Esophagus muscularis mucosa (tissue), 4 donors: Measurements from ENCODE around the gene COPZ1. TPM values are rescaled to one million over a fixed set of nuclear protein-coding genes. Genes with fewer than 3 reads are reported as not detected.

ENCODE experiments used
- DNase-seq: peaks from one replicate; pipeline ENCODE4 v3.0.0-alpha.2; 2017; ENCODE audit errors: extremely low spot score
- H3K27ac ChIP-seq, 4 donors: fragments of 200-600 bp; sonication (generic); replicated peaks in 1 of 4; 1 replicate in 3 of 4; 2 replicates in 1 of 4; pipeline ENCODE4 v1.5.1; 2016 to 2019; ENCODE audit warnings: mild to moderate bottlenecking in 1 of 4
- H3K27me3 ChIP-seq, 4 donors: fragments of 200-600 bp; sonication (generic); one replicate each; pipeline versions ENCODE4 v1.5.1 to v1.6.0; 2016 to 2019
- H3K36me3 ChIP-seq, 4 donors: fragments of 200-600 bp; sonication (generic); one replicate each; pipeline ENCODE4 v1.5.1; 2016 to 2019
- H3K4me1 ChIP-seq, 4 donors: fragments of 200-600 bp; sonication (generic); one replicate each; pipeline ENCODE4 v1.5.1; 2016 to 2019
- H3K4me3 ChIP-seq, 4 donors: fragments of 200-600 bp; sonication (generic); 1 replicate in 2 of 4; 2 replicates in 2 of 4; pipeline ENCODE4 v1.5.1; 2016 to 2019; ENCODE audit warnings: mild to moderate bottlenecking in 4 of 4, moderate library complexity in 1 of 4
- H3K9me3 ChIP-seq, 4 donors: fragments of 200-600 bp; sonication (generic); 1 replicate in 3 of 4; 2 replicates in 1 of 4; pipeline ENCODE4 v1.5.1; 2016 to 2019
- CTCF ChIP-seq, 3 experiments: fragments of 200-600 bp in 2 of 3; fragments of 450-650 bp in 1 of 3; sonication (generic) in 2 of 3; IDR thresholded peaks; one replicate each; pipeline ENCODE4 v1.5.1; 2017 to 2019; ENCODE audit warnings: antibody characterized with exemption in 3 of 3, mild to moderate bottlenecking in 2 of 3, moderate library complexity in 1 of 3
- EP300 ChIP-seq: sonication (generic); formaldehyde crosslinking; IDR thresholded peaks from one replicate; pipeline ENCODE4 v1.6.1; 2017; ENCODE audit warnings: antibody characterized with exemption
- POLR2A ChIP-seq: fragments of 450-650 bp; IDR thresholded peaks from one replicate; pipeline ENCODE4 v1.6.1; 2017; ENCODE audit warnings: antibody characterized with exemption, moderate library complexity, mild to moderate bottlenecking, low read depth
- POLR2AphosphoS5 ChIP-seq, 2 donors: sonication (generic); formaldehyde crosslinking; IDR thresholded peaks; one replicate each; pipeline ENCODE4 v1.6.1; 2017; ENCODE audit warnings: antibody characterized with exemption in 2 of 2
- WGBS: methylation state at CpG from one replicate; pipeline ENCODE4 v1.1.5; 2018; 5-methylcytosine and 5-hydroxymethylcytosine counted together
- intact Hi-C: fragments of 100-400 bp; cut with DNase I; formaldehyde crosslinking; loops from one replicate; pipeline ENCODE4 v1.15.1; 2023
- total RNA-seq, 4 donors: library from RNA; depleted of rRNA; stranded (reverse); fragments of >200 nt; gene quantifications; one replicate each; pipeline versions ENCODE4 v1.1.0 to v1.2.1, GENCODE V29; 2016

Gene COPZ1
- total RNA-seq, 4 donors from 2014 or later, result 41.1 to 61.9 (median 48.5) TPM

DNA sequence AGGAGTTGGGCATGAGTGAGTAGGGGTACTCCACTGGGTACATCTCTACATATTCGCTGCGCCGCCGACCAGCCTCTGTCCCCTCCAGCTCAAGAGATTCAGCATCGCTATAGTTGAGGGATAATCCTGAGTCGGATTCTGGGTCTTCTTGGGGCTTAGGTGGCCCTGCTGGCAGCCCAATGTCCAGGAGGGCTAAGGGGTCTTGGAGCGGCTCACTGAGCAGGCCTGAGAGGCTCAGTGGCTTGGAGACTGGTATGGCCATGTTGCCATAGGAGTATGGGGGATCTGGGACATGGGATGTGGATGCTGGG lies 32.0 kb upstream of the COPZ1 start:
- TF ChIP-seq POLR2AphosphoS5 (IDR thresholded peaks at IDR 0.05) (no peak), POLR2A (no peak), CTCF (IDR thresholded peaks at IDR 0.05) (no peak), EP300 (no peak)
- intact Hi-C loops, result no loop called here
- Histone ChIP-seq H3K4me3 (no peak overlapping the region), H3K36me3 (peaks cover 2 to 16% (median 13%) of the 10 kb centered on the region in 4 donors), H3K27me3 (peaks cover 0 to 12% (median 0%) of the 10 kb centered on the region in 4 donors), H3K27ac (no peak overlapping the region), H3K4me1 (no peaks in the 10 kb centered on the region), H3K9me3 (no peaks in the 10 kb centered on the region)
- 97% methylated on average over 7 of the region's 7 CpGs for WGBS
- DNase-seq, result no peak

DNA sequence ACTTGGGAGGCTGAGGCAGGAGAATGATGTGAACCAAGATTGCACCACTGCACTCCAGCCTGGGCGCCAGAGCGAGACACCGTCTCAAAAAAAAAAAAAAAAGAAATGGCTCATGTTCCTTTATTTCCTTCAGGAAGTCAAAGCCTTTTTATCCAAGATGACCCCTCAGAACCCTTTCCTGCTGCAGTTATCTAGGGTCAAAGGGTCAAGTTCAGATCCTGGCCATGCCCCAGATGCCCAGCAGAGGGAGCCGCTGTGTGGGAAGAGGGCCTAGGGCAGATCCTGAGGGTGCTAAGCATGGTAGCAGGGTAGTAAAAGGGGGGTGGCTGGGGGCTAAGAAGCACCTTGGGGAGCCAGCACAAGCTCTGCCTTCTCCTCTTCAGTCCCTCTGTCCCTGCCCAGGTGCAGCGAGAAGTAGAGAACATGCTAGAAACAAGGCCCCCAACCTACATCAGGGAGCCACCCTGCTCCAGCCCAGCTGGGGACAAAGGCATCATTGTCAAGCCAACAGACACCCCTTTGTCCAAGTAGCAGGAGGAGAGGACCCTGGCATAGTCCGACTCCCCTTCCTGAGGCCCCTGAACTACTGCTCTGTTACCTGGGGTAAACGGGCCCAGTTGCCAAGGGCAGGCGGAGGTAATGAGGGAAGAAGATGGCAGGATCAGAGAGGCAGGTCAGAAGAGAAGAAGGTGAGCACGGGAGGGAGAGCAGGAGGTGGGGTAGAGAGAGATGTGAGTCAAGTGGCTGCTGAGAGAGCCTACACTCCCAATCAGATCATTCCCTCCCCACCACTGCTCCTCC lies 30.6 kb upstream of the COPZ1 start:
- H3K27me3 ChIP-seq, result peaks cover 0 to 27% (median 1%) of the 10 kb centered on the region in 4 donors
- no peaks in the 10 kb centered on the region for H3K9me3 ChIP-seq
- intact Hi-C loops, result loop anchor here (2.0 kb wide), 1 partner anchor 66 kb away; no protein-coding TSS in a partner anchor
- H3K27ac ChIP-seq, result peak overlapping the region in 1 of 4 donors; percentile 4
- H3K36me3 ChIP-seq, result peaks cover 0 to 1% (median 0%) of the 10 kb centered on the region in 4 donors
- TF ChIP-seq CTCF (IDR thresholded peaks at IDR 0.05) (peak; percentile 59 to 77 (median 74)), EP300 (no peak), POLR2AphosphoS5 (IDR thresholded peaks at IDR 0.05) (no peak)
- WGBS, result 69% methylated on average over 9 of the region's 9 CpGs
- no peak for DNase-seq
- no peaks in the 10 kb centered on the region for H3K4me1 ChIP-seq
- no peak overlapping the region for H3K4me3 ChIP-seq

DNA sequence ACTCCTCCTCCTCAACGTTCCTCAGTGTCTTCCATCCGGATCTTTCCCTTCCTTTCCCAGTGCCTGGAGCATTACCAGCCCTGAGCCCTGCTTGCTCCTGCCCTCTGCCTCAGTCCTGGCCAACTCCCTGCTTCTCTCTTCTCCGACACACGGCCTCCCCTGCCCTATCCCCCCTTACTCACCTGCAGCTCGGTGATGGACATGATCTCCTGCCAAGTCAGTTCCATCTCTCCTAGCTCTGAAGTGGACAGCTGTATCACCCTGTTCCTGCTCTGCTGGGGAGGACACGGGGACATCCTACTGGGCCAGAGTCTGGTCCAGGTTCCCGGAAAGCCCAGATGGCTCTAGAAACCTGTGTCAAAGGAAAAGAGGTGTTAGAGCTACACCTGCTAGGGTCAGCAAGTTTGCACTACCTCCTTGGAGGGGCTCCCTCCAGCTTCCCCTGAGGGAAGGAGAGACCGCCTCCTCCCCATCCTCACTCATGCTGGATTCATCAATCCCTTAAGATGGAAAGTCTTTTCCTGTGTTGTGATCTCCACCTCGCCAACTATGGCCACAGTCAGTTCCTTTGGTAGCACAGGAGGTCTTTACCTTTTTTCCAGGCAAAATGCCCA lies 29.9 kb upstream of the COPZ1 start:
- Histone ChIP-seq H3K9me3 (no peaks in the 10 kb centered on the region), H3K36me3 (no peaks in the 10 kb centered on the region), H3K4me1 (no peaks in the 10 kb centered on the region), H3K4me3 (no peak overlapping the region), H3K27me3 (peaks cover 0 to 34% (median 5%) of the 10 kb centered on the region in 4 donors), H3K27ac (peak overlapping the region in 1 of 4 donors; percentile 4)
- DNase-seq, result no peak
- intact Hi-C loops, result loop anchor here (2.0 kb wide), 1 partner anchor 66 kb away; no protein-coding TSS in a partner anchor
- TF ChIP-seq CTCF (IDR thresholded peaks at IDR 0.05), result no peak
- TF ChIP-seq EP300, result no peak
- no peak for TF ChIP-seq POLR2A
- TF ChIP-seq POLR2AphosphoS5 (IDR thresholded peaks at IDR 0.05), result no peak
- WGBS, result 77% methylated on average over 9 of the region's 9 CpGs

DNA sequence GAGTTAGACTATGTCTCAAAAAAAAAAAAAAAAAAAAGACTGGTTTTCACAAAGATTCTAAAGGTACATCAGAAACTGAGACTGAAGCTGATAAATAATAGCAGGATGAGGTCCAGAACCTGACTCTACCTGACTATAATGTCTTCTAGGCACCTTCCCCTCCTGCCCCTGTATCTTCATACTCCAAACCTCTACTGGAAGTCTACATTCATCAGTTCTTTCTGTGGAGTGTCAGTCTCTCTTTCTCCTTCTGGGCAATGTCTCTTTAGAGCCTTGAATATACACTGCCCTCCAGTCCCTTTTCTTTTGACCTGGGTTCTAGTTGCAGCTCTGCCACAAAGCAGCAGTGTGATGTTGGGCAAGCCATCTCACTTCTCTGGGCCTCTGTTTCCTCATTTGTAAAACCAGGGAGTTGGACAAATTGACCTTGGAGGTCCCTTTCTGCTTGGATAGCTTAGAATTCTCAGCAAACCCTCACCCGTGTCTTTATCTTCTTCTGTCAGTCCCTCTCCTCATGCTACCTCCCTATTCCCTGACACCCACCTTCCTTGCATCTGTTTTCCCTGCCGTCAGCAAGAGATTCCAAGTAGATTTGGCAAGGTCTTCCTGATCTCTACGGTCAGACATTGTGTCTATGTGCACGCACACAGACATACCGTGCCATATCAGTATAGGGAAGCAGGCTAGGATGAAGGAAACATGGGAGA lies 28.4 kb upstream of the COPZ1 start:
- Histone ChIP-seq H3K4me1 (peaks cover 3 to 12% (median 9%) of the 10 kb centered on the region in 4 donors), H3K27me3 (peaks cover 0 to 49% (median 10%) of the 10 kb centered on the region in 4 donors), H3K9me3 (no peaks in the 10 kb centered on the region), H3K27ac (no peak overlapping the region), H3K4me3 (no peak overlapping the region), H3K36me3 (no peaks in the 10 kb centered on the region)
- no peak for DNase-seq
- WGBS, result 66% methylated on average over 5 of the region's 5 CpGs
- intact Hi-C loops, result no loop called here
- TF ChIP-seq CTCF (IDR thresholded peaks at IDR 0.05) (no peak), EP300 (no peak), POLR2AphosphoS5 (IDR thresholded peaks at IDR 0.05) (no peak), POLR2A (no peak)
